ENCODE measurements around the gene CATSPER1. TPM values are rescaled to one million over a fixed set of nuclear protein-coding genes. Genes with fewer than 3 reads are reported as not detected.

Gene CATSPER1
- total RNA-seq, 1 donor from 2014 or later = not detected

DNA sequence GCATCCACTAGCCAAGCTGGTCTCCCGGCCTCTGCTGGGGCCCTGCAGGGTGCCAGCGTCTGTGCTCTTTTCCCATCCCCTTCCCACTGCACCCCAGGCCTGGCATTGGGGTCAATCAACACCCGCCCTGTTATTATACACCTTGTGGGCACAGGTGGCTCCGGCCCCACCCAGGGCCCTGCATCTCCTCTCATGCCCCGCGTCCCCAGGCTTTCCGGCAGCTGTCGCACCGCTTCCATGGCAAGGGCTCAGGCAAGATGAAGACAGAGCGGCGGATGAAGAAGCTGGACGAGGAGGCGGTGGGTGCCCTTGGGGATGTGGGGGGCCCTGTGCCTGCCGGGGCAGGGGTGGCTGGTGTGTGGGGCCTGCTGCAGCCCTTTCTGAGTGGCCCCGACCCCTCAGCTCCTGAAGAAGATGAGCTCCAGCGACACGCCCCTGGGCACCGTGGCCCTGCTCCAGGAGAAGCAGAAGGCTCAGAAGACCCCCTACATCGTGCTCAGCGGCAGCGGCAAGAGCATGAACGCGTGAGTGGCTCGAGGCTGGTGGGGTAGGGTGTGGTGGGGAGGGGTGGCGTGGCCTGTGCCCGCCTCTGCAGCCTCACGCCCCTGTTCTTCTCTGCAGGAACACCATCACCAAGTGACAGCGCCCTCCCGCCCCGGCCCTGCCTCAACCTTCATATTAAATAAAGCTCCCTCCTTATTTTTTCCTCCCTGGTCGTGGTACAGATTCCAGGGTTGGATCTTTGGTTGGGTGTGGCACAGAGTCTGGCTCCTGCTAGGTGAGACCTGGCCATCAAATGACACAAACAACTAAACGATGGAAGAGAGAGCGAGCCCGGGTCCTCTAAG is 47.7 kb downstream of the CATSPER1 start:
- no peak for DNase-seq
- no peak for ATAC-seq
- intact Hi-C loops (cut with micrococcal nuclease) = no loop called here

GRCh38 chr11:65977621-65978390 is 48.5 kb downstream of the CATSPER1 start:
- intact Hi-C loops (cut with micrococcal nuclease) = no loop called here
- ATAC-seq = no peak
- no peak for DNase-seq

GRCh38 chr11:65976216-65977176 is 49.8 kb downstream of the CATSPER1 start:
- no peak for DNase-seq
- ATAC-seq = no peak
- intact Hi-C loops (cut with micrococcal nuclease) = no loop called here

DNA sequence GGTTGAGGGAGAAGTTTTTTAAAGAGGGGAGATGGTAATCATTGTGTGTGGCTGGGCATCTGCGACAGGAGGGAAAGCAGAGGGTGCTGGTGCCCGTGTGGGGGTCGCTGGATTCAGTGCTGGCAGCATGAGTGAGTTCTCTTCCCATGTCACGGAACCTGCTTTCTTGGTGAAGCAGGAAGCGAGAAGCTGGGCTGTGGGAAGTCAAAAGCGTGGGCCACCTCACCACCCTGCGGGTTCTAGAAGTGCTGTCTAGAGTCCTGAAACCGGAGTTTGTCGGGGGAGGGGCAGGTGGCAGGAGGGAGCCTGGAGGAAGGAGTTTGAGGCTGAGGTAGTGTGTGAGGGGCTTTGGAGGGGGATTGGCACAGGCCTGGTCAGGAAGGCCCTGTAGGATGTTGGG is 50.5 kb downstream of the CATSPER1 start:
- no peak for DNase-seq

GRCh38 chr11:65973439-65974110 is 52.7 kb downstream of the CATSPER1 start:
- intact Hi-C loops (cut with micrococcal nuclease) = no loop called here
- DNase-seq = no peak
- no peak for ATAC-seq

More for the DNA sequence above, 50.5 kb downstream of the CATSPER1 start:
- ATAC-seq = no peak
- intact Hi-C loops (cut with micrococcal nuclease) = no loop called here

DNA sequence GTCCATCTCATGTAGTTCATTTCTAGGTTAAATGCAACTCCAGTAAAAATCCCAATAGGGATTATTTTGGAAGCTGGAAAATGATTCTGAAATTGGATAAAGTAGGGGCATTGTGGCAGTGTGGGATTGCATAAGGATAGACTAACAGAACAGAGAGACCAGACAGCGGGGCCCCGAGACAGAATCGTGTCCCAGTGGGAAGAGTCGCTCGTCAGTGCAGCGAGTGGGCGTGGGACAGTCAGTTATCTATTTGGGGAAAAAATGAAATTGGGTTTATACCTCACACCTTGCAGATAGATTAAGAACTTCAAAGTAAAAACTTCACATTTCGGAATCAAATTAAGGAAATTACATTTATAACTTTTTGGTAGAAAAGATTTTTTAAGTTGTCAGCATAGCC is 54.2 kb downstream of the CATSPER1 start:
- intact Hi-C loops (cut with micrococcal nuclease) = no loop called here
- ATAC-seq = no peak

GRCh38 chr11:65968600-65969482 is 57.4 kb downstream of the CATSPER1 start:
- intact Hi-C loops (cut with micrococcal nuclease) = no loop called here

More for the DNA sequence above, 54.2 kb downstream of the CATSPER1 start:
- DNase-seq = no peak

GRCh38 chr11:65967329-65967934 is 58.8 kb downstream of the CATSPER1 start:
- no peak for ATAC-seq
- intact Hi-C loops (cut with micrococcal nuclease) = no loop called here

More at GRCh38 chr11:65968600-65969482, 57.4 kb downstream of the CATSPER1 start:
- no peak for DNase-seq
- ATAC-seq = no peak

More at GRCh38 chr11:65967329-65967934, 58.8 kb downstream of the CATSPER1 start:
- no peak for DNase-seq

Other genes starting within 250 kb of the CATSPER1 start
- gene AP5B1, start 245.5 kb downstream of the CATSPER1 start, total RNA-seq = 6.7 TPM
- not detected for gene OVOL1, start 239.4 kb downstream of the CATSPER1 start, total RNA-seq
- gene SNX32, start 192.5 kb downstream of the CATSPER1 start, total RNA-seq = not detected
- 334 TPM for gene CFL1, start 168.3 kb downstream of the CATSPER1 start, total RNA-seq
- gene MUS81, start 166.0 kb downstream of the CATSPER1 start, total RNA-seq = 37.8 TPM
- gene EFEMP2, start 153.7 kb downstream of the CATSPER1 start, total RNA-seq = 95.2 TPM
- gene CTSW, start 146.6 kb downstream of the CATSPER1 start, total RNA-seq = 1.1 TPM
- 44.9 TPM for gene FIBP, start 138.0 kb downstream of the CATSPER1 start, total RNA-seq
- gene CCDC85B, start 135.8 kb downstream of the CATSPER1 start, total RNA-seq = 30.0 TPM
- 0.32 TPM for gene FOSL1, start 126.1 kb downstream of the CATSPER1 start, total RNA-seq
- 35.2 TPM for gene C11orf68, start 107.4 kb downstream of the CATSPER1 start, total RNA-seq
- gene DRAP1, start 107.1 kb downstream of the CATSPER1 start, total RNA-seq = 106 TPM
- not detected for gene TSGA10IP, start 81.0 kb downstream of the CATSPER1 start, total RNA-seq
- 32.2 TPM for gene SART1, start 64.7 kb downstream of the CATSPER1 start, total RNA-seq
- 22.8 TPM for gene EIF1AD, start 24.3 kb downstream of the CATSPER1 start, total RNA-seq
- gene BANF1, start 24.0 kb downstream of the CATSPER1 start, total RNA-seq = 238 TPM
- gene CST6, start 14.5 kb downstream of the CATSPER1 start, total RNA-seq = not detected
- 3.5 TPM for gene GAL3ST3, start 22.7 kb upstream of the CATSPER1 start, total RNA-seq
- gene SF3B2, start 25.9 kb upstream of the CATSPER1 start, total RNA-seq = 70.4 TPM
- gene PACS1, start 43.8 kb upstream of the CATSPER1 start, total RNA-seq = 59.0 TPM
- 34.9 TPM for gene KLC2, start 231.2 kb upstream of the CATSPER1 start, total RNA-seq
- 123 TPM for gene RAB1B, start 242.2 kb upstream of the CATSPER1 start, total RNA-seq

All from left ventricle myocardium superior (tissue), 1 donor.